ENCODE measurements around the gene PLCZ1. TPM values are rescaled to one million over a fixed set of nuclear protein-coding genes. Genes with fewer than 3 reads are reported as not detected.

The PLCZ1 gene
- total and polyA plus RNA-seq, 11 donors: 0.42 to 0.61 TPM; not detected in 9

GRCh38 chr12:18747895-18748294 lies 10.1 kb upstream of the PLCZ1 start:
- Histone ChIP-seq H3K27me3 (no peaks in the 10 kb centered on the region), H3K4me1 (peaks cover 2 to 45% (median 18%) of the 10 kb centered on the region in 12 donors), H3K4me3 (no peak overlapping the region), H3K27ac (peak overlapping the region in 7 of 12 donors; percentile 6 to 53 (median 19)), H3K9me3 (no peaks in the 10 kb centered on the region), H3K36me3 (no peaks in the 10 kb centered on the region)
- DNase-seq (no peak), ATAC-seq (peak in 1 of 4 donors; percentile 52)
- 46 to 60% (median 53%) methylated on average over 1 of the region's 1 CpG for WGBS, 4 donors
- intact Hi-C loops (cut with DNase I): no loop called here
- TF ChIP-seq POLR2A (IDR thresholded peaks at IDR 0.05) (no peak), CTCF (IDR thresholded peaks at IDR 0.05) (no peak)

GRCh38 chr12:18731156-18731555 lies 6.7 kb downstream of the PLCZ1 start:
- Histone ChIP-seq H3K4me3 (no peak overlapping the region), H3K4me1 (no peaks in the 10 kb centered on the region), H3K36me3 (no peaks in the 10 kb centered on the region), H3K9me3 (peaks cover 0 to 25% (median 10%) of the 10 kb centered on the region in 12 donors), H3K27me3 (no peaks in the 10 kb centered on the region), H3K27ac (no peak overlapping the region)
- intact Hi-C loops (cut with DNase I): no loop called here
- ATAC-seq (no peak), DNase-seq (no peak)
- no peak for TF ChIP-seq CTCF (IDR thresholded peaks at IDR 0.05)
- no peak for TF ChIP-seq POLR2A (IDR thresholded peaks at IDR 0.05)
- WGBS, 4 donors: 75 to 91% (median 82%) methylated on average over 5 of the region's 5 CpGs

- no peaks in the 10 kb centered on the region for H3K36me3 ChIP-seq
- ATAC-seq (no peak), DNase-seq (no peak)
- no peak overlapping the region for H3K27ac ChIP-seq
- 94 to 99% (median 95%) methylated on average over 2 of the region's 2 CpGs for WGBS, 4 donors
- no peaks in the 10 kb centered on the region for H3K27me3 ChIP-seq
- no peak overlapping the region for H3K4me3 ChIP-seq
- intact Hi-C loops (cut with DNase I): no loop called here
- H3K4me1 ChIP-seq: no peaks in the 10 kb centered on the region
- TF ChIP-seq POLR2A (IDR thresholded peaks at IDR 0.05) (no peak), CTCF (IDR thresholded peaks at IDR 0.05) (no peak)
- H3K9me3 ChIP-seq: no peaks in the 10 kb centered on the region
Observed at GRCh38 chr12:18723752-18724151, 14.1 kb downstream of the PLCZ1 start.

- H3K4me1 ChIP-seq: no peaks in the 10 kb centered on the region
- no peaks in the 10 kb centered on the region for H3K27me3 ChIP-seq
- H3K36me3 ChIP-seq: no peaks in the 10 kb centered on the region
- DNase-seq (no peak), ATAC-seq (no peak)
- H3K9me3 ChIP-seq: no peaks in the 10 kb centered on the region
- H3K4me3 ChIP-seq: no peak overlapping the region
- WGBS, 4 donors: 86 to 100% (median 95%) methylated on average over 1 of the region's 1 CpG
- intact Hi-C loops (cut with DNase I): no loop called here
- TF ChIP-seq POLR2A (IDR thresholded peaks at IDR 0.05): no peak
- H3K27ac ChIP-seq: no peak overlapping the region
Observed at GRCh38 chr12:18721452-18721851, 16.4 kb downstream of the PLCZ1 start.

GRCh38 chr12:18720690-18721089 lies 17.1 kb downstream of the PLCZ1 start:
- no peak for ATAC-seq
- no peaks in the 10 kb centered on the region for H3K9me3 ChIP-seq
- H3K27ac ChIP-seq: no peak overlapping the region
- no peaks in the 10 kb centered on the region for H3K36me3 ChIP-seq
- H3K27me3 ChIP-seq: no peaks in the 10 kb centered on the region
- no peak for TF ChIP-seq CTCF (IDR thresholded peaks at IDR 0.05)
- TF ChIP-seq POLR2A (IDR thresholded peaks at IDR 0.05): no peak
- intact Hi-C loops (cut with DNase I): no loop called here
- H3K4me3 ChIP-seq: no peak overlapping the region
- no peak for DNase-seq
- no peaks in the 10 kb centered on the region for H3K4me1 ChIP-seq
